Bone marrow (tissue), 2 donors: ENCODE data around the gene BABAM1.

ENCODE experiments used
- DNase-seq, 2 donors: peaks; one replicate each; lab custom pipeline; 2025; lab: John Stamatoyannopoulos, UW

The BABAM1 gene

DNA sequence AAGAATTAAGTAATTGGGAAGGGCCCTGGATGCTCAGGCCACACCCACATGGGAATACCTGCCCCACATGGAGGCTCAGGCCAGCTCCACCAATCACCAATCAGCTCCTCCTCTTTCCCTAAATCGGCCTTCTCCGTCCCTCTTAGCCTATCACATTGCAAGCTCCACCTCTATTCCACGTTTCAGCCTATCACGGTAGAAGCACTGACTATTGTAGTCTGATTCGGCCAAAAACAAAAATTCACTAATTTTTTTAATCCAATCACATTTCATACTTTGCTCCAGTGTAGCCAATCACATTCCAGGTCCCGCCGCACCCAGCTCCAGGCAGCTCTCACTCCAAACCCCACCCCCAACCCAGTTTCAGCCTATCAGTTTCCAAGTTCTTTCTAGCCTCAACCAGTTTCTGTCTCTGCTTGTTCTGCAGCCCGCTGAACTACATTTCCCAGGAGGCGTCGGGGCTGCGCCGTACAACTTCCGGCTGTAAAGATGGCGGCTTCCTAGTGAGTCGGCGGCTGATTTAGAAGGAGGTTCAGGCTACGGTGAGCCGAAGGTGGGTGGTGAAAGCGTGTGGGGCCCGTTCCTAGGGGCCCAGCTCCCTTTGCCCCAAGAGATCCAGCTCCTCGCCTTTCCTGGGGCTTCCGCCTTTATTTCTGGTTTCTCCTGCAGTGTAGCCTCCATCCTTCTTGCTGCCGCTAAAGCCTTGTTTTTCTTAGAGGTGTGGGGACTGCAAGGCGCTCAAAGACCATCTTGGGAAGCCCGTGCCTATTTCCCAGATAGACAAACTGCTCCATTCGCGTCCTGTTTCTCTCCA lies at the start of gene BABAM1:
TSS of gene BABAM1 (plus strand) at position 469 of the 814 bp plus-strand sequence. CDS start 1,364 bp downstream, outside the sequence.
- peak; percentile 76 to 100 for DNase-seq

GRCh38 chr19:17219286-17219685 lies 48.0 kb upstream of the BABAM1 start:
- no peak for DNase-seq

- peak; percentile 15 to 18 for DNase-seq
Measured at GRCh38 chr19:17220207-17220758, 47.0 kb upstream of the BABAM1 start.

DNA sequence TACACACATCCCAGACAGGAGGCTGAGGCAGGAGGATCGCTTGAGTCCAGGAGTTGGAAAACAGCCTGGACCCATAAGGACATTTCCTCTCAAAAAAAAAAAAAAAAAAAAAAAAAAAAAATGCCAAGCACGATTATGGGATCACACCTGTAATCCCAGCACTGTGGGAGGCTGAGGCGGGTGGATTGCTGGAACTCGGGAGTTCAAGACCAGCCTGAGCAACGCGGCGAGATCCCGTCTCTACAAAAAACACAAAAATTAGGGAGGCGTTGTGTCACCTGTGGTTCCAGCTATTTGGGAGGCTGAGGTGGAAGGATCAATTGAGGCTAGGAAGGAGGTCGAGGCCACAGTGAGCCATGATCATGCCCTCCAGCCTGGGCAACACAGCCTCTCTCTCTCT lies 42.2 kb upstream of the BABAM1 start:
- no peak for DNase-seq

GRCh38 chr19:17226002-17226933 lies 41.0 kb upstream of the BABAM1 start, which contains the start of gene OCEL1:
OCEL1 (plus strand) TSS chr19:17226226; CDS start chr19:17226248, 22 bp downstream.
- DNase-seq: peak; percentile 93 to 100

DNA sequence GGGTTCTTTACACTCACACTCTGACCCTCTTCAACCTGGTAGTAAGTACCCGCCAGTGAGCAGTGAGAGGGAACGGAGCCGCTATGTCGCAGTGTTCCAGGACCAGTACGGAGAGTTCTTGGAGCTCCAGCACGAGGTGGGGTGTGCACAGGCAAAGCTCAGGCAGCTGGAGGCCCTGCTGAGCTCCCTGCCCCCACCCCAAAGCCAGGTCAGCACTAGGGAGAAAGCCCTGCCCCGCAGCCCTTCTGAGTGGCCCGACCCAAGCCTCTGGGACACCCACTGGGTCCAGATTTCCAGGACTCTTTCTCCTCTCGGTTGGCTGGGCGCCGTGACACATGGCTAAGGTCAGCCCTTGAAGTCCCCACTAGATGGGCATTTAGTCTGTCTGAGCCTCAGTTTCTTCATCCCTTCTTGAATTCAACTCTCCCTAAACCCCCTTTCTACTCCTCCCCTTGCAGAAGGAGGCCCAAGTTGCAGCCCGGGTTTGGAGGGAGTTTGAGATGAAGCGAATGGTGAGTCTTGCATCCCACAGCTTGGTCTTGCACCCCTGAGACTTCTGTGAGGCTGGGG lies 39.4 kb upstream of the BABAM1 start:
- DNase-seq: no peak

GRCh38 chr19:17229890-17230289 lies 37.4 kb upstream of the BABAM1 start:
- no peak for DNase-seq

DNA sequence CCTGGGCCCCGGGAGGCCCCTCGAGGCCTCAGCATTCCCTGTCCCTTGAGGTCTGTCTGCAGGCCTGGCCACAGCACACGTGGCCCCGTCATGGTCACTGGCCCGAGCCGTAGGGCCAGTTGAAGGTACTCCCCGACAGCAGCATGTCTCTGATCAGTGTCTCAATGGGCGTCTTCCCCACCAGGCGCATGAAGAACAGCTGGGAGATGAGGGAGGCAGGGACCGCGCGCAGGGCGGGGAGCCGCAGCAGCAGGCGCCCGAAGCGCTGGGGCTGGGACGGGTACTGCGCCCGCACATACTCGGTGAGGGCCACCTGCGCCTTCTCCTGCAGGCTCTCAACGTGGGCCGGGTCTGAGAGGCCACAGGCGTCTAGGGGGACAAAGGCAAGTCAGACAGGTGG lies 35.0 kb upstream of the BABAM1 start:
- no peak for DNase-seq

DNA sequence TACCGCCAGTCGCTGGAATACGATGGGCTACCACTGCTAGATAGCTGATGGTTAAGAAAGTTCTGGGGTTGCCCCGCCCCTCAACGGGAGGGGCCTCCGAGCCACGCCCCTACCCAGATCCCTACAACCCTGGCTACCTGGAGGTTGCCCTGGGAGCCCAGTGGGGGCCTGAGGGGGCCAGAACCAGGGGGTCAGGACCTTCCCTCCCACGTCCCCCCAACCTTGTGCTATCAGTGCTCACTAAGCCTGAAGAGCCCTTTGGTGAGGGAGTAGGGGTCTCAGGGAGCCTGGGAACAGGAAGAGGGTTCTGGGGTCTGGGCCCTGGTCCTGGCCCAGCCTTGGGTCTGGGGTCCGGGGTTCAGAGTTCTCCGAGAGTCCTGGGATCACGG lies 32.3 kb upstream of the BABAM1 start:
- no peak for DNase-seq

DNA sequence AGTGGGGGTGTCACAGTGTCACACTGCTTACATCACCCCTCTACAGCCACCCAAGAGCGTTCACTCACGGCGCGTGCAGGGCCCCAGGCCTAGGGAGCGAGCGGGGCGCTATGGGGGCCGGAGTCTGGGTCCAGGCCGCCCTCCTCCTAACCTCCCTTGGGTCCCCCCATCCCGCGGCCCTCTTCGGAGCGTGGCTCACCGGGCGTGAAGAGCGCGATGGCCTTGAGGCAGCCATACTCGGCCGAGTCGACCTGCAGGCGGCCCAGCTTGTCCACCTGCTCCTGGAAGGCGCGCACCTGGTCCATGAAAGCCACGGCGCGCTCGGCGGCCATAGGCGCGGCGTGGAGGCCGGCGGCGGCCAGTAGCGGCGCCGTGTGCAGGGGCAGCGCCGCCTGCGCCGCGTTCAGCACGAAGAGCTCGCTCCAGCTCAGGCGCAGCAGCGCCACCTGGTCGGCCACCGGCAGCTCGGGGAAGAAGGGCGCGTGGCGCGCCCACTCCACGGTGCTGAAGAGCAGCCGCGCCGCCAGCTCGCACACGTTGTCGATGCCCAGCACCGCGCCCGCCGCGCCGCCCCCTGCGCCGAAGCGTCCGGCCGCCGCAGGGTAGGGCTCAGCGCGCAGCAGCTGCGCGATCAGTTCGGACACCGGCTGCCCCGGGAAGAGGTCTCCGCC lies 31.8 kb upstream of the BABAM1 start:
- DNase-seq: peak; percentile 35 to 43

- no peak for DNase-seq
Measured at GRCh38 chr19:17235971-17236777, 31.1 kb upstream of the BABAM1 start.

DNA sequence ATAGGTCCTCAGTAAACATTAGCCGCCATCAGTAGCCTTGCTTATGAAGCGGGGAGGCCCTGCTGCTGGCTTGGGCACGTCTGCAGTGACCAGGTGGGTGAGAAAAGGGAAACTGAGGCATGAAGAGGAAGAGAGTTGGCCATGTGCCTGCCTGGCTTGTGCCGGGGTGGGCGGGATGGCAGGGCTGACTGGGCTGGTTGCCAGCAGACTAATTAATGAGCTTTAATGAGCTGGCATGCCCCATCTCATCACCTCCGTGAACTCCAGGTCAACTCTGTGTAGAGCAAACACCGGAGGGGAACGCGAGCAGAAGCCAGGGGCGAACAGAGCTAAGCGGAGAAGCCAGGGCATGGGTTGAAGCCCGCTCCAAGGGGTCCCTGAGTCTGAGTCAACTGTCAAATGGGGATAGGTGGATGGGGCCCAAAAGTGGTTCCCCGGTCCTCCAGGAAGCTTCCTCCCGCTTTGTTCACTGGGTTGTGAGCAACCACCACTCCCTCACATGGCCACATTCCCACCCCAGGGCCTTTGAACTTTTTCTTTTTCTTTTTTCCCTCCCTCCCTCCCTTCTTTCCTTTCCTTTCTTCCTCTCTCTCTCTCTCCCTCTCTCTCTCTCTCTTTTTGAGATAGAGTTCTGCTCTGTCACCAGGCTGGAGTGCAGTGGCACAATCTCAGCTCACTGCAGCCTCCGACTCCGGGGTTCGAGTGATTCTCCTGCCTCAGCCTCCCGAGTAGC lies 30.3 kb upstream of the BABAM1 start:
- DNase-seq: no peak

- DNase-seq: no peak
Measured at GRCh38 chr19:17237747-17238706, 29.2 kb upstream of the BABAM1 start.

GRCh38 chr19:17240062-17240752 lies 27.0 kb upstream of the BABAM1 start:
- no peak for DNase-seq

DNA sequence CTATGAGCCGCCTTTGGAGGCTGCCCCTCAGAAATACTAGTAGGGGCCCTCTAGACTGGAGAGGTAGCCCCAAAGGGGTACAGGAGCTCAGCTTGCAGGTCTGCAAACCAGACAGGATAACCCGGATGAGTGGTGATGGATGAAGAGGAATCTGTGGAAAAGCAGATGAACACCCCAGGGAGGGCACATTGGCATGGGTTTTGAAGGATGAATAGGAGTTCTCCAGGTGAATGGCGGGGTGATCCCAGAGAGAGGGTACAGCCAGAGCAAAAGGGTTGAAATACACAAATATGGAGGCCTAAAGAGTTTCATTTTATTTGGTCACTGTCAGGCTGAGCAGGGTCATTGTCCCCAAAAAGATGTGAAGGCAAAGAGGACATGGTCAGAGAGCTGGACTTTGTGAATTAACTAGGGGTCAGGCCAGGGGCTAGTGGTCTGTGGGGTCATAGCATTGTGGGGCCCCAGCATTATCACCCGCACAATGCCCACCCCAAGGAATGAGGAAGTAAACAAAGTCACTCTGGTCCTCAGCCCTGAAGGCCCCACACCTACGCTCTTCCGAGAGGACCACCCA lies 26.3 kb upstream of the BABAM1 start:
- DNase-seq: no peak

- DNase-seq: no peak
Measured at GRCh38 chr19:17242431-17243208, 24.6 kb upstream of the BABAM1 start.

DNA sequence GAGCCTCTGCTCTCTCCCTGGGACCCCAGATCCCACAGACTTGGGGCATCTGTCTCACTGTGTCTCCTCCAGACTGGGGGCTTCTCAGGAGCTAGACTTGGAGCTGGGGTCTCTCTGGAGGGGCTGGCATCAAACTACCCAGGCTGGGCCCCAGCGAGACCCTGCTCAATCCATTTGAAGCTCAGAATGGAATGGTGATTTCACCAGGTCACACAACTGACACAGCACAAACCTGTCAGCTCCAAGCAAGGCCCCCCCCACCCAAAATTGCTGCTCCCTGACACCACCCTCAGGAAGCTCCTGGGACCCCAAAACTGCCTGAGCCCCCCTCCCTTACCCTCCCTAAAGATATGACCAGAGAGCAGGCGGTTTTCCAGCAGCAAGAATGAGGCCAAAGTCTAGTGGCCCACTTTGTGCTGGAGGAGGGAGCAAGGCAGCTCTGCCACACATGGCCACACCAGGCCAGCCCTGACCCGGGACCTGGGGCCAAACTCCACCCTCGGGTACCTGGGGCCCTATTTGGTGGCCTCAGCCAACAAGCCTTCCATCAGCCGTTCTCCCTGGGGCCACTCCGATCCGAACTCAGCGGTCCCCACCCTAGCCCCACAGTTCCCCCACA lies 23.9 kb upstream of the BABAM1 start:
- DNase-seq: no peak
